Skeletal muscle cell (primary cell): ENCODE data around the gene SOX12.
"Not testable (repeated sequence)": the region's sequence is repeated elsewhere in the genome, so short reads cannot be mapped to it uniquely, and the experiment has no call there.

ENCODE experiments used
- DNase-seq: peaks from one replicate; pipeline ENCODE4 v3.0.0-alpha.2; 2010; ENCODE audit warnings: low read depth
- H3K4me3 ChIP-seq: 2 replicates; pipeline ENCODE4 v1.5.1; 2011; ENCODE audit warnings: low read depth, mild to moderate bottlenecking, control low read depth, low read length, moderate library complexity

The SOX12 gene

DNA sequence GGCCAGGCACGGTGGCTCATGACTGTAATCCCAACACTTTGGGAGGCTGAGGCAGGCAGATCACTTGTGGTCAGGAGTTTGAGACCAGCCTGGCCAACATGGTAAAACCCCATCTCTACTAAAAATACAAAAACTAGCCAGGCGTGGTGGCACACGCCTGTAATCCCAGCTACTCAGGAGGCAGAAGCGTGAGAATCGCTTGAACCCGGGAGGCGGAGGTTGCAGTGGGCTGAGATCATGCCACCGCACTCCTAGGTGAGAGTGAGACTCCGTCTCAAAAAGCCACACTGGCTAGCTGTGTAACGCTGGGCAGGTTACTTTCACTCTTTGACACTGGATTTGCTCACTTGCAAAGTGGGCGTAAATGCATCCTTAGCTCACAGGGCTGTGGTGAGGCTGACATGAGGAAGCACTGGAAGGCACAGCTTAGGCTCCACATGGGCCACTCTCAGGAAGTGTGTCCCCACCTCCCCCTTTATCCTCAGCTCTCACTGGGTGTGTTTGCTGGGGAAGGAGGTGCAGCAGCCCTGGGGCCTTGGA, 47.3 kb downstream of the SOX12 start:
- H3K4me3 ChIP-seq, DNase-seq: not testable (repeated sequence)

DNA sequence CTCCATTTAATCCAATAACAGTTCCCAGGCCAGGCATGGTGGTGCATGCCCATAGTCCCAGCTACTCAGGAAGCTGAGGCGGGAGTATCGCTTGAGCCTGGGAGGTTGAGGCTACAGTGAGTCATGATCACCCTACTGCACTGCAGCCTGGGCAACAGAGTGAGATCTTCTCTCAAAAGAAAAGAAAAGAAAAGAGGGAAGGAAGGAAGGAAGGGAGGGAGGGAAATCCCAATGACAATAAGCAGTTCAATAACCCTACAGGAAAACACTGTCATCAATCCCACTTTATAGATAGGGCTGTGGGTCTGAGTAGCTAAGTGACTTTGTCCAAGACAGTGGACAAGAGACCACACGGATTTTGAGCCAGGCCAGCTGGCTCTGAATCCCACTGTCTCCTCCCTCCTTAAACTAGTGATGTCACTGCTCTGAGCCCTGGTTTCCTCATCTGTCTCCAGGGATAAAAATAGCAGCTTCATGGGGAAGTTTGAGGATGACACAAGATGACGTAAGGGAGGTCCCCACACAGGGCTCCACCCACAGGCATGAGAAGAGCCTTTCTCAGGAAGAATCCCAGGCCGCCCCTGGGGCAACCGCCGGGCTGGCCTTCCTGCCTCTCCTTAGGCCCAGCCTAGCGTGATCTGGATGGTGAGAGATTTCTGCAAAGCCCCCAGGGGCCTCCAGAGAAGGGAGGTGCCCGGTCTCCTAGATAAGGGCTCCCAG, 48.0 kb downstream of the SOX12 start:
- peak; percentile 67 for DNase-seq
- H3K4me3 ChIP-seq = no peak overlapping the region

DNA sequence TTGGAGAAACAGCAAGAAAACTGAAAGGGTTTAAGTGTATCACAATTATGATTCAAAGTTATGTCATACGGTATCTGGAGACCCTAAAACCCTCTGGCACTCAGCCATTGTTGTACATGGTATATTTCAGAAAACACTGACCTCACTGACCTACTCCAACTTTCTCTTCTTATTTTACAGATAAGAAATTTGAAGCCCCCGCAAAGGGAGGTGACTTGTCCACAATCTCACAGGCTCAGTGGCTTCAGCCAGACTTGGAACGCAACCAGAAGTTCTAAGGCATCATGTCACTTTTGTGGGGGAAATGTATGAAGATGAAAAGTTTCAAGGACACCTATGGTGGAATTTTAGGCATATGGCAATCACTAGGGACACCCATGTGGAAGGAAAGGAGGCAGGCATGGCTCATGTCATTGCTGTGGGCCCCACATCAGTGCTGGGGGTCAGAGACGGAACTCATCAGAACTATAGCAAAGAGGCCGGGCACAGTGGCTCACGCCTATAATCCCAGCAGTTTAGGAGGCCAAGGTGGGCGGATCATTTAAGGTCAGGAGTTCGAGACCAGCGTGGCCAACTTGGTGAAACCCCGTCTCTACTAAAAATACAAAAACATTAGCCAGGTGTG, 50.0 kb downstream of the SOX12 start:
- H3K4me3 ChIP-seq = no peak overlapping the region
- no peak for DNase-seq

DNA sequence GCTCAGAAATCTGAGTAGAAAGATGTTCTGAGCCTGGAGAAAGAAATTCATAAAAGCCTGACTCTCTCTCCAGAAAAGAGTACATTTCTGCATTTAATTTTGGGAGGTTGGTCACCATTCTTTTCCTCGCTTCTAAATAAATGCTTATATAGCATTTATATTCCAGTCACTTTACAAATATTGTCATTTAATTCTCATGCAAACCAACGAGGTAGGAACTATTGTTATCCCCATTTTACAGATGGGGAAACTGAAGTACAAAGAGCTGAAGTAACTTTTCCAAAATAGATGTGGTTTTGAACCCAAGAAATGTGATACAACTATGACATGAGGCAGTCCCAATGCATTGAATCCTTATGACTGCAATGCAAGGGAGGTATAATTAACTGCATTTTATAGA, 50.7 kb downstream of the SOX12 start:
- DNase-seq = no peak
- no peak overlapping the region for H3K4me3 ChIP-seq

DNA sequence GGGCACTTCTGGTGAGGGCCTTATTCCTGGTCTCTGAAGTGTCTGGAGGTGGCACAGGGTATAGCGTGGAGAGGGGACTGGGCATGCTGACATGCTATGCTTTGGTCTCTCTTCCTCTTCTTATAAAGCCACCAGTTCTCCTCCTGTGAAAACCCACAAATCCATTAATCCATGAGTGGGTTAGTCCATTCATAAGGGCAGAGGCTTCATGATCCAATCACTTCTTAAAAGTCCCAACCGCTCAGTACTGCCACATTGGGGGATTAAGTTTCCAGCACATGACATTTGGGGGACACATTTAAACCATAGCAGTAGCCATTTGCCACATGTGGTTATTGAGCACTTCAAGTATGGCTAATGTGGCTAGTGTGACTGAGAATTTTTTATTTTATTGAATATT, 51.4 kb downstream of the SOX12 start:
- DNase-seq = no peak
- H3K4me3 ChIP-seq = no peak overlapping the region

DNA sequence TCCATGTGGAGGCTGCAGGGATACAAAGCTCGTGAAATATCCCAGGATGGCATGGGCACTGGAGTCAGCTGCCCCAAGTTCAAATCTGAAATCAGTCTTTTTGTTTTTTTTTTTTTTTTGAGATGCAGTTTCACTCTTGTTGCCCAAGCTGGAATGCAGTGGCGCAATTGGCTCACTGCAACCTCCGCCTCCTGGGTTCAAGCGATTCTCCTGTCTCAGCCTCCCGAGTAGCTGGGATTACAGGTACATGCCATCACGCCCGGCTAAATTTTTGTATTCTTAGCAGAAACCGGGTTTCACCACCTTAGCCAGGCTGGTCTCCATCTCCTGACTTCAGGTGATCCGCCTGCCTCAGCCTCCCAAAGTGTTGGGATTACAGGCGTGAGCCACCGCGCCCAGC, 52.2 kb downstream of the SOX12 start:
- H3K4me3 ChIP-seq, DNase-seq: not testable (repeated sequence)

DNA sequence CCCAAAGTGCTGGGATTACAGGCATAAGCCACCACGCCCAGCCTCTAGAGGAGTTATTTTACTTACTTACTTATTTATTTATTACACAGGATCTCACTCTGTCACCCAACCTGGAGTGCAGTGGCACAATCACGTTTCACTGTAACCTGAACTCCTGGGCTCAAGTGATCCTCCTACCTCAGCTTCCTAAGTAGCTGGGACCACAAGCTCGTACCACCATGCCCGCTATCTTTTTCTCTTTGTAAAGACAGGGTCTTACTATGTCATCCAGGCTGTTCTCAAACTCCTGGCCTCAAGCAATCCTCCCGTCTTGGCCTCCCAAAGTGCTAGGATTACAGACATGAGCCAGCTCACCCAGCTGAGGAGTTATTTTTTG, 53.6 kb downstream of the SOX12 start:
- DNase-seq = no peak
- no peak overlapping the region for H3K4me3 ChIP-seq
